CD4-positive, alpha-beta T cell treated with Interleukin-15 for 4 hours (primary cell): ENCODE results near the gene CSK.
"Not testable (repeated sequence)": the region's sequence is repeated elsewhere in the genome, so short reads cannot be mapped to it uniquely, and the experiment has no call there.

Experiments
- DNase-seq: peaks from one replicate; pipeline ENCODE4 v3.0.0-alpha.2; 2020; ENCODE audit warnings: low spot score

The CSK gene

GRCh38 chr15:74770211-74770903 lies 11.5 kb upstream of the CSK start:
- no peak for DNase-seq

GRCh38 chr15:74773329-74773728 lies 8.6 kb upstream of the CSK start:
- DNase-seq = no peak

GRCh38 chr15:74773731-74774252 lies 8.1 kb upstream of the CSK start:
- DNase-seq = no peak

- no peak for DNase-seq
These were observed 6.7 kb upstream of the CSK start for GRCh38 chr15:74775132-74775562.

GRCh38 chr15:74775894-74776293 lies 6.0 kb upstream of the CSK start:
- DNase-seq = no peak

GRCh38 chr15:74776821-74777768 lies 4.8 kb upstream of the CSK start:
- peak; percentile 73 for DNase-seq

- DNase-seq = no peak
These were observed 3.9 kb upstream of the CSK start for GRCh38 chr15:74777769-74778598.

GRCh38 chr15:74778599-74778970 lies 3.3 kb upstream of the CSK start:
- no peak for DNase-seq

GRCh38 chr15:74779162-74779648 lies 2.7 kb upstream of the CSK start:
- no peak for DNase-seq

GRCh38 chr15:74780523-74781430 lies 1.1 kb upstream of the CSK start:
- DNase-seq = peak; percentile 67

- peak; percentile 43 for DNase-seq
These were observed 585 bp downstream of the CSK start for GRCh38 chr15:74782259-74783071.

- DNase-seq = no peak
These were observed 1.4 kb downstream of the CSK start for GRCh38 chr15:74783072-74783807.

- no peak for DNase-seq
These were observed 1.9 kb downstream of the CSK start for GRCh38 chr15:74783808-74784175.

GRCh38 chr15:74784426-74785193 lies 2.7 kb downstream of the CSK start:
- no peak for DNase-seq

GRCh38 chr15:74785194-74786032 lies 3.5 kb downstream of the CSK start:
- DNase-seq = peak; percentile 53

GRCh38 chr15:74786081-74786480 lies 4.2 kb downstream of the CSK start:
- not testable (repeated sequence) for DNase-seq

- DNase-seq = no peak
These were observed 4.8 kb downstream of the CSK start for GRCh38 chr15:74786551-74787165.
